ENCODE data around the gene CEND1. TPM values are rescaled to one million over a fixed set of nuclear protein-coding genes. Genes with fewer than 3 reads are reported as not detected.

Gene CEND1
- total RNA-seq, 4 donors from 2014 or later, result not detected

GRCh38 chr11:803467-803742, 13.5 kb upstream of the CEND1 start:
- Histone ChIP-seq H3K4me1 (peaks cover 0 to 38% (median 14%) of the 10 kb centered on the region in 4 donors), H3K9me3 (no peaks in the 10 kb centered on the region), H3K27me3 (no peaks in the 10 kb centered on the region), H3K27ac (no peak overlapping the region), H3K36me3 (peaks cover 0 to 46% (median 0%) of the 10 kb centered on the region in 3 donors), H3K4me3 (no peak overlapping the region)
- 83 to 100% methylated on average over 1 to 5 of the region's 8 CpGs for WGBS, 2 donors
- no peak for DNase-seq (ENCODE audit: low spot score in 2 of 2)
- TF ChIP-seq EP300 (IDR thresholded peaks at IDR 0.05) (no peak), POLR2A (IDR thresholded peaks at IDR 0.05) (no peak)
- TF ChIP-seq, protein P1, sequence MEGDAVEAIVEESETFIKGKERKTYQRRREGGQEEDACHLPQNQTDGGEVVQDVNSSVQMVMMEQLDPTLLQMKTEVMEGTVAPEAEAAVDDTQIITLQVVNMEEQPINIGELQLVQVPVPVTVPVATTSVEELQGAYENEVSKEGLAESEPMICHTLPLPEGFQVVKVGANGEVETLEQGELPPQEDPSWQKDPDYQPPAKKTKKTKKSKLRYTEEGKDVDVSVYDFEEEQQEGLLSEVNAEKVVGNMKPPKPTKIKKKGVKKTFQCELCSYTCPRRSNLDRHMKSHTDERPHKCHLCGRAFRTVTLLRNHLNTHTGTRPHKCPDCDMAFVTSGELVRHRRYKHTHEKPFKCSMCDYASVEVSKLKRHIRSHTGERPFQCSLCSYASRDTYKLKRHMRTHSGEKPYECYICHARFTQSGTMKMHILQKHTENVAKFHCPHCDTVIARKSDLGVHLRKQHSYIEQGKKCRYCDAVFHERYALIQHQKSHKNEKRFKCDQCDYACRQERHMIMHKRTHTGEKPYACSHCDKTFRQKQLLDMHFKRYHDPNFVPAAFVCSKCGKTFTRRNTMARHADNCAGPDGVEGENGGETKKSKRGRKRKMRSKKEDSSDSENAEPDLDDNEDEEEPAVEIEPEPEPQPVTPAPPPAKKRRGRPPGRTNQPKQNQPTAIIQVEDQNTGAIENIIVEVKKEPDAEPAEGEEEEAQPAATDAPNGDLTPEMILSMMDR (IDR thresholded peaks at IDR 0.05), result no peak

DNA sequence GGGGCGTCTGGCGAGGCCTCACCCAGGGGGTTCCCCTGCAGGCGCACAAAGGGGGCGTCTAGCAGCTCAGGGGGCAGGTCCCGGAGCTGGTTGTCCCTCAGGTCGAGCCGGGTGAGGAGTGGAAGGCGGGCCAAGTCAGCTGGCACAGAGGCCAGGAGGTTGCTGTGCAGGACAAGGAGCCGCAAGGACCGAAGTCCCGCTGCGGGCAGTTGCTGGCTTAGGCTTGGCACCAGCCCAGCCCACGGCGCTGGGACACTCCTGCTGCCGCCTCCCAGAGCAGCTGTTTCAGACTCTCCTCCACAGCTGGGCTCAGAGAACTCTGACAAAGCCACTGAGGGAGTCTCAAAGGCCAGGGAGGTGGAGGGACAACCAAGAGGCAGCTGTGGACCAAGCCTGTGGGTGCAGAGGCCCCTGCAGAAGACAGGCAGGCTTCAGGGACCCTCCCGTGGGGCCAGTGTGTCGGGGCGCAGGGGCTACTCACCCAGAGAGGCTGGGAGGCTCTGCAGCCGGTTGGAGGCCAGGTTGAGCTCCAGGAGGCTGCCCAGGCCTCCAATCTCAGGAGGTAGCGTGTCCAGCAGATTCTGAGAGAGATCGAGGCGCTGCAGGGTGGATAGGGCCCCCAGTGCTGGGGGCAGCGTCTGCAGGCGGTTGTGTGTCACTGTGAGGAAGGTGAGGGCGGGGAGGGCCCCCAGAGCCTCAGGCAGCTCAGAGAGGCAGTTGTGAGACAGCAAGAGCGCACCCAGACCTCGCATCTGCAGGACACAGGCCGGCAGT, 13.0 kb upstream of the CEND1 start:
- Histone ChIP-seq H3K36me3 (peaks cover 0 to 46% (median 0%) of the 10 kb centered on the region in 3 donors), H3K4me1 (peaks cover 0 to 35% (median 14%) of the 10 kb centered on the region in 4 donors), H3K4me3 (no peak overlapping the region), H3K27ac (no peak overlapping the region), H3K9me3 (no peaks in the 10 kb centered on the region), H3K27me3 (no peaks in the 10 kb centered on the region)
- no peak for DNase-seq (ENCODE audit: low spot score in 2 of 2)
- TF ChIP-seq EP300 (IDR thresholded peaks at IDR 0.05), result no peak
- WGBS, 2 donors, result 85 to 91% methylated on average over 18 to 28 of the region's 28 CpGs

DNA sequence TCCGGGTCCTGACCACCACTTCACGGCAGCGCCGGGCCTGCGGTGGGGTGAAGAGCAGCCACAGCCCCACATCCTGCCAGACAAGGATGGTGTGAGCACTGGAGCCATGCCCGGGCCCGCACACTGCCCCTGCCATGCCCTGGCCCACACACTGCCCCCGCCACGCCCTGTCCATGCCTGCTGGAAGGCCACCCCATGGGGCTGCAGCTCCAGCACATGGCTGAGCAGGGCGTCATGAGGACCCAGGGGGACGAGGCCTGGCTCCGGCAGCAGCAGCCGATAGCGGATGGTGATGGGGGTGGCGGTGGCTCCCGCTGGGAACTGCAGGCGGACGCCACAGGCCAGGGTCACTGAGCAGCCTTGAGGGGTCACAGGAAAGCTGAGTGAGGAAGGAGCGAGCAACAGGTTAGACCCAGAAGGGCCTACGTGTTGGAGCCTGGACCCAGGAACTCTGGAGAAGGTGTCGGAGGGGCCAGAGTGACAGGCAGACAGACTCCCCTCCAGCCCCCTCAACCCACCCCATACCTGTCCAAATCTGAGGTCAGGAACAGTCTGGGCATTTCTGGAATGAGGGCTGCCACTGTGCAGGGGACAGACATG, 12.2 kb upstream of the CEND1 start:
- peaks cover 0 to 35% (median 14%) of the 10 kb centered on the region in 4 donors for H3K4me1 ChIP-seq
- no peak overlapping the region for H3K27ac ChIP-seq
- 93% methylated on average over 13 to 19 of the region's 21 CpGs for WGBS, 2 donors
- H3K9me3 ChIP-seq, result no peaks in the 10 kb centered on the region
- DNase-seq (ENCODE audit: low spot score in 2 of 2), result no peak
- H3K4me3 ChIP-seq, result no peak overlapping the region
- TF ChIP-seq POLR2A (IDR thresholded peaks at IDR 0.05), result no peak
- TF ChIP-seq, protein P1 (IDR thresholded peaks at IDR 0.05), result no peak
- TF ChIP-seq EP300 (IDR thresholded peaks at IDR 0.05), result no peak
- peaks cover 0 to 46% (median 0%) of the 10 kb centered on the region in 3 donors for H3K36me3 ChIP-seq
- no peaks in the 10 kb centered on the region for H3K27me3 ChIP-seq

GRCh38 chr11:801097-801780, 11.3 kb upstream of the CEND1 start:
- DNase-seq (ENCODE audit: low spot score in 2 of 2), result no peak
- H3K36me3 ChIP-seq, result peaks cover 0 to 46% (median 0%) of the 10 kb centered on the region in 3 donors
- TF ChIP-seq POLR2A (IDR thresholded peaks at IDR 0.05), result no peak
- no peak for TF ChIP-seq EP300 (IDR thresholded peaks at IDR 0.05)
- TF ChIP-seq, protein P1 (IDR thresholded peaks at IDR 0.05), result no peak
- H3K27ac ChIP-seq, result no peak overlapping the region
- WGBS, 2 donors, result 86 to 88% methylated on average over 18 to 20 of the region's 20 CpGs
- H3K4me1 ChIP-seq, result peaks cover 0 to 44% (median 22%) of the 10 kb centered on the region in 4 donors
- no peak overlapping the region for H3K4me3 ChIP-seq
- H3K9me3 ChIP-seq, result no peaks in the 10 kb centered on the region
- H3K27me3 ChIP-seq, result no peaks in the 10 kb centered on the region

DNA sequence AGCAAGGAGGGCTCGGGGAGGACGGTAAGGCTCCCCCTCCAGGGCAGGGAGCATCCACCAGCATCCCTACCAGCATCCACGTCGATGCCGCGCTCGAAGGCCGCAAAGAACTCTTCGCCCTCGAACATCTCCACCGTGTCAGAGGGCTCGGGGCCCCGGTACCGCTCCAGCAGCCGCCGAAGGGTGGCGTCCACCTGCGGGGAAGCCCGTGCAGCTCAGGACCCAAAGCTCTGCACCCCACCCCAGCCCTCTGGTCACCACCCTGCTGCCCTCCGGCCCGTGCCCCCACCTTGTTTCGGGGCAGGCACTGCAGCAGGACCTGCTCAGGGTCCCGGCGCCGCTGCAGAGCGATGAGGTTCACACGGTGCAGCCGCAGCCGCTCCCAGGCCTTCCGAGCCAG, 10.6 kb upstream of the CEND1 start:
- TF ChIP-seq EP300 (IDR thresholded peaks at IDR 0.05) (no peak), POLR2A (IDR thresholded peaks at IDR 0.05) (no peak)
- TF ChIP-seq, protein P1 (IDR thresholded peaks at IDR 0.05), result no peak
- Histone ChIP-seq H3K27ac (no peak overlapping the region), H3K27me3 (no peaks in the 10 kb centered on the region), H3K9me3 (no peaks in the 10 kb centered on the region), H3K36me3 (peaks cover 0 to 46% (median 0%) of the 10 kb centered on the region in 3 donors), H3K4me3 (no peak overlapping the region), H3K4me1 (peaks cover 0 to 44% (median 27%) of the 10 kb centered on the region in 4 donors)
- no peak for DNase-seq (ENCODE audit: low spot score in 2 of 2)
- WGBS, 2 donors, result 91 to 96% methylated on average over 20 to 30 of the region's 30 CpGs

All from tibial nerve (tissue), 4 donors.